SK-N-SH (cell line): Measurements from ENCODE around the gene TCFL5. TPM values are rescaled to one million over a fixed set of nuclear protein-coding genes. Genes with fewer than 3 reads are reported as not detected.

Experiments used
- CTCF ChIA-PET: fragments of 300-600, 350-600 bp; formaldehyde crosslinking; extraction: SDS; loops from one replicate; lab custom pipeline; 2021; lab: Yijun Ruan, JAX
- POLR2A ChIA-PET: fragments of 350-600 bp; sonication (Branson Sonifier 250); formaldehyde crosslinking; extraction: SDS; loops from one replicate; lab custom pipeline; 2020; ENCODE audit warnings: antibody characterized with exemption, inconsistent platforms; lab: Yijun Ruan, JAX
- DNase-seq: peaks from one replicate; pipeline ENCODE4 v3.0.0; 2012
- H2AFZ ChIP-seq: fragments of 200-600 bp; sonication (generic); 2 replicates; pipeline ENCODE4 v1.8.1; 2016; ENCODE audit warnings: antibody characterized with exemption, mild to moderate bottlenecking, low read depth
- H3F3A ChIP-seq: fragments of 200-600 bp; sonication (generic); replicated peaks from 2 replicates; pipeline ENCODE3; 2016; ENCODE audit warnings: antibody characterized with exemption, mild to moderate bottlenecking; ENCODE audit not compliant: insufficient read depth
- H3K27ac ChIP-seq, 2 experiments: fragments of 200-500 bp in 1 of 2; fragments of 200-600 bp in 1 of 2; sonication (Bioruptor generic) in 1 of 2; sonication (generic), shearing (Covaris generic) in 1 of 2; 2 replicates each; pipeline versions ENCODE4 v1.5.1 to v1.6.1; 2014 to 2016; ENCODE audit warnings: low read depth in 2 of 2, inconsistent platforms in 1 of 2, low read length in 1 of 2, mild to moderate bottlenecking in 1 of 2, mixed read lengths in 1 of 2
- H3K27me3 ChIP-seq: fragments of 200-600 bp; sonication (generic), shearing (Covaris generic); 2 replicates; pipeline ENCODE4 v1.6.1; 2016; ENCODE audit warnings: mixed run types; ENCODE audit not compliant: insufficient read depth
- H3K36me3 ChIP-seq, 2 experiments: fragments of 200-500 bp in 1 of 2; fragments of 200-600 bp in 1 of 2; sonication (Bioruptor generic) in 1 of 2; sonication (generic) in 1 of 2; replicated peaks in 1 of 2; 2 replicates each; pipeline versions ENCODE3 to v1.5.1; 2014 to 2016; ENCODE audit warnings: low read length in 1 of 2, mild to moderate bottlenecking in 1 of 2; ENCODE audit not compliant: insufficient read depth in 2 of 2, control insufficient read depth in 1 of 2
- H3K4me1 ChIP-seq, 2 experiments: fragments of 200-500 bp in 1 of 2; fragments of 200-600 bp in 1 of 2; sonication (Bioruptor generic) in 1 of 2; sonication (generic), shearing (Covaris generic) in 1 of 2; 2 replicates each; pipeline versions ENCODE4 v1.5.1 to v1.6.1; 2014 to 2016; ENCODE audit warnings: low read depth in 1 of 2, low read length in 1 of 2, mixed run types in 1 of 2; ENCODE audit not compliant: insufficient read depth in 2 of 2, control insufficient read depth in 1 of 2
- H3K4me2 ChIP-seq: fragments of 200-600 bp; sonication (generic), shearing (Covaris generic); 2 replicates; pipeline ENCODE4 v1.6.1; 2017; ENCODE audit warnings: mixed run types
- H3K4me3 ChIP-seq, 2 experiments: fragments of 200-500 bp in 1 of 2; fragments of 200-600 bp in 1 of 2; sonication (Bioruptor generic) in 1 of 2; sonication (generic), shearing (Covaris generic) in 1 of 2; 2 replicates each; pipeline versions ENCODE4 v1.5.1 to v1.8.1; 2014 to 2016; ENCODE audit warnings: low read depth in 2 of 2, inconsistent platforms in 1 of 2, low read length in 1 of 2, mild to moderate bottlenecking in 1 of 2, mixed read lengths in 1 of 2, moderate library complexity in 1 of 2
- H3K79me2 ChIP-seq: fragments of 200-600 bp; sonication (generic); 2 replicates; pipeline ENCODE4 v1.8.1; 2017; ENCODE audit warnings: mild to moderate bottlenecking; ENCODE audit not compliant: insufficient read depth
- H3K9ac ChIP-seq: fragments of 200-600 bp; sonication (generic); 2 replicates; pipeline ENCODE4 v1.6.1; 2017; ENCODE audit warnings: mixed run types
- H3K9me2 ChIP-seq: fragments of 200-600 bp; sonication (generic); 2 replicates; pipeline ENCODE4 v1.6.1; 2017; ENCODE audit warnings: mixed run types
- H3K9me3 ChIP-seq: fragments of 200-600 bp; sonication (generic); 2 replicates; pipeline ENCODE4 v1.6.1; 2017; ENCODE audit warnings: mixed run types, mild to moderate bottlenecking, moderate library complexity
- H4K20me1 ChIP-seq: fragments of 200-600 bp; sonication (generic); 2 replicates; pipeline ENCODE4 v1.6.1; 2017; ENCODE audit warnings: mild to moderate bottlenecking, mixed run types; ENCODE audit not compliant: insufficient read depth
- CHD2 ChIP-seq: fragments of 150-350 bp; IDR thresholded peaks from 2 replicates; pipeline ENCODE4 v1.6.1; 2018; ENCODE audit warnings: low read length; ENCODE audit not compliant: partially characterized antibody
- ELF1 ChIP-seq: IDR thresholded peaks from 2 replicates; pipeline ENCODE4 v1.4.0; 2012
- EP300 ChIP-seq, 2 experiments: IDR thresholded peaks; 2 replicates each; pipeline versions ENCODE4 v1.4.0 to v1.6.1; 2012; ENCODE audit warnings: borderline replicate concordance in 1 of 2, low read depth in 1 of 2, low read length in 1 of 2
- FOSL2 ChIP-seq: IDR thresholded peaks from 2 replicates; pipeline ENCODE4 v1.4.0; 2012; ENCODE audit warnings: low read depth, mild to moderate bottlenecking, moderate library complexity, borderline replicate concordance
- FOXJ3 ChIP-seq: sonication (generic); formaldehyde crosslinking; IDR thresholded peaks from 2 replicates; pipeline ENCODE4 v1.5.1; 2020; ENCODE audit warnings: mild to moderate bottlenecking, missing genetic modification reagents
- GABPA ChIP-seq: IDR thresholded peaks from 2 replicates; pipeline ENCODE4 v1.4.0; 2012; ENCODE audit warnings: low read depth, mild to moderate bottlenecking
- GATA2 ChIP-seq: sonication (generic); formaldehyde crosslinking; IDR thresholded peaks from 2 replicates; pipeline ENCODE4 v1.5.0; 2020; ENCODE audit warnings: mild to moderate bottlenecking, missing genetic modification reagents
- MEF2A ChIP-seq: IDR thresholded peaks from 2 replicates; pipeline ENCODE4 v1.4.0; 2012; ENCODE audit warnings: low read depth, borderline replicate concordance
- MXI1 ChIP-seq: IDR thresholded peaks from 2 replicates; pipeline ENCODE4 v1.6.1; 2012; ENCODE audit warnings: mild to moderate bottlenecking, low read depth, low read length, improper control_type of control experiment
- NRF1 ChIP-seq: IDR thresholded peaks from 2 replicates; pipeline ENCODE4 v1.6.1; 2012; ENCODE audit warnings: low read depth, mild to moderate bottlenecking, low read length
- POLR2AphosphoS5 ChIP-seq: IDR thresholded peaks from 2 replicates; pipeline ENCODE4 v1.6.1; 2012; ENCODE audit warnings: low read depth, low read length
- RFX5 ChIP-seq: IDR thresholded peaks from 2 replicates; pipeline ENCODE4 v1.6.1; 2012; ENCODE audit warnings: mild to moderate bottlenecking, improper control_type of control experiment, low read length
- SIN3A ChIP-seq: IDR thresholded peaks from 2 replicates; pipeline ENCODE4 v1.6.1; 2012; ENCODE audit warnings: low read depth, mild to moderate bottlenecking, low read length, moderate library complexity, borderline replicate concordance
- SMC3 ChIP-seq: IDR thresholded peaks from 2 replicates; pipeline ENCODE4 v1.6.1; 2012; ENCODE audit warnings: low read depth, low read length, improper control_type of control experiment
- TAF1 ChIP-seq: IDR thresholded peaks from 2 replicates; pipeline ENCODE4 v1.6.1; 2012; ENCODE audit warnings: low read depth, mild to moderate bottlenecking, low read length, moderate library complexity, borderline replicate concordance
- YY1 ChIP-seq: IDR thresholded peaks from 2 replicates; pipeline ENCODE4 v1.4.0; 2012; ENCODE audit warnings: low read depth, mild to moderate bottlenecking
- WGBS: methylation state at CpG from one replicate; pipeline ENCODE4 v1.1.6; 2017; ENCODE audit warnings: low lambda C conversion rate; 5-methylcytosine and 5-hydroxymethylcytosine counted together
- polyA plus RNA-seq, 3 experiments: library from polyadenylated mRNA; depleted of rRNA; stranded (reverse); fragments of >200 nt; gene quantifications; 2 replicates each; pipeline ENCODE4 v1.2.3, GENCODE V29; 2012
- TF ChIP-seq, protein P1 (sequence below): IDR thresholded peaks from 2 replicates; pipeline ENCODE4; 2012
- TF ChIP-seq, protein P2 (sequence below): IDR thresholded peaks from 2 replicates; pipeline ENCODE4 v1.4.0; 2012; ENCODE audit warnings: low read depth
- TF ChIP-seq, protein P3 (sequence below): fragments of 150-350 bp; IDR thresholded peaks from 2 replicates; pipeline ENCODE4 v1.6.1; 2016; ENCODE audit warnings: mild to moderate bottlenecking, low read depth, low read length

TCFL5 gene
- polyA plus RNA-seq, 1 of the 3 experiments (the other 2 are of a cell fraction) = 10.1 TPM

DNA sequence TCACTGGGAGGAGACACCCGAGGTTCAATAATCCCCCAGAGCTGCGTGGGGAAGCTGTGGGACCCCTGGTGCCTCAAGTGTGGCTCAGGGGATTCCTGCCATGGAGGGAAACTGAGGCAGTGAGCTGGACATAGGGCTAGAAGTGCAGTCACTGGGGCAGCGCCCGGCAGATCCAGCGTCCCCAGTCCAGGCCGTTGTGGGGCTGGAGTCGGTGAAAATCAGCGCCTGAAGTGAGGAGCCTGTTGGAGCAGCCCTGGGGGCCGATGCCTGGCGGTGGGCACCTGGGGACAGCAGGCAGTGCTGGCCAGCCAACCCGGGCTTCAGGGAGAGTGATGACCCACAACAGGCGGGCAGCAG, 46.9 kb downstream of the TCFL5 start:
- H3K4me3 ChIP-seq = no peak overlapping the region
- WGBS = 20% methylated on average over 4 of the region's 12 CpGs
- no peaks in the 10 kb centered on the region for H3K79me2 ChIP-seq
- H3K9me2 ChIP-seq = no peaks in the 10 kb centered on the region
- H3K9ac ChIP-seq = no peak overlapping the region
- TF ChIP-seq, protein P1, sequence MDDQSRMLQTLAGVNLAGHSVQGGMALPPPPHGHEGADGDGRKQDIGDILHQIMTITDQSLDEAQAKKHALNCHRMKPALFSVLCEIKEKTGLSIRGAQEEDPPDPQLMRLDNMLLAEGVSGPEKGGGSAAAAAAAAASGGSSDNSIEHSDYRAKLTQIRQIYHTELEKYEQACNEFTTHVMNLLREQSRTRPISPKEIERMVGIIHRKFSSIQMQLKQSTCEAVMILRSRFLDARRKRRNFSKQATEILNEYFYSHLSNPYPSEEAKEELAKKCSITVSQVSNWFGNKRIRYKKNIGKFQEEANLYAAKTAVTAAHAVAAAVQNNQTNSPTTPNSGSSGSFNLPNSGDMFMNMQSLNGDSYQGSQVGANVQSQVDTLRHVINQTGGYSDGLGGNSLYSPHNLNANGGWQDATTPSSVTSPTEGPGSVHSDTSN = 0 out of 2 replicates have a peak, but pooled peaks have one; percentile 12
- TF ChIP-seq FOXJ3 = no peak
- TF ChIP-seq, all 33 proteins: peak for 1
- H3F3A ChIP-seq = no peaks in the 10 kb centered on the region
- H3K9me3 ChIP-seq = no peaks in the 10 kb centered on the region
- no peak overlapping the region for H2AFZ ChIP-seq
- no peak overlapping the region for H3K4me2 ChIP-seq
- 0 out of 2 replicates have a peak, but pooled peaks cover 6% of the 10 kb centered on the region for H4K20me1 ChIP-seq
- peaks cover 17 to 44% of the 10 kb centered on the region in 2 experiments; a peak in 3 of 4 replicates for H3K4me1 ChIP-seq
- POLR2A ChIA-PET = interaction anchor here (0.6 to 1.3 kb wide), 2 partner anchors 18 to 41 kb away, joined by 3 read pairs; partner anchors contain the start of gene MRGBP
- no peak for DNase-seq
- CTCF ChIA-PET = interaction anchor here (1.2 to 2.3 kb wide), 4 partner anchors 10 to 83 kb away, joined by 3 to 13 read pairs (median 7); partner anchors contain the start of gene OGFR
- H3K36me3 ChIP-seq = peaks cover 3 to 38% of the 10 kb centered on the region in 2 experiments
- no peak overlapping the region for H3K27ac ChIP-seq
- H3K27me3 ChIP-seq = no peaks in the 10 kb centered on the region

DNA sequence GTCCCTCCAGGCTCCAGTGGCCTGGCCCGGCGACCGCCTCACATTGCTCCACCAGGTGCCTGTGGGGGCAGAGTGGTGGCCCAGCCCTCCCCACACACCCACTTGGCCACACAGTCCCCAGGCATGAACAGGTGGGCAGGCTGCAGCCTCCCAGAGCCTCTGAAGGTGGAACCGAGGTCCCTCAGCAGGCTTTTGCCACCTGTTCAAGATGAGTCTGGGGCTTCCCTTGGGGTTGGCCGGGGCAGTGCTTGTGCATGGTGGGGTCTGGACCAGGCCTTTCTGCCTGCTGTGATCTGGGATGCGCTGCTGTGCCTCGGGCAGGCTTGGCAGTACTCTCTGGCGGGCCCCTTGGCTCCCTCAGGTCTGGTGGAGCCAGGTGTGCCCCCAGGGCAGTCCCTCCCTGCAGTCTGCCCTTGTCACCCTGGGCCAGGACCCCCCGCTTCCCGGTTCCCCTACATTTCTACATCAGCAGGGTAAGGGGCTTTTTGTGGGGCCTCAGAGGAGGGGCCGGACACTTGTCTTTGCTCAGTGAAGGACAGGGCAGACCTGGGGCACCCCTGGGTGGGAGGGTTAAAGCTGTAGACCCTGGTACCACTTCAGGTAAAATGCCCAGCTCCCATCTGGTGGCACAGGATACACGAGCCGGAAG, 47.4 kb downstream of the TCFL5 start:
- Histone ChIP-seq H3K79me2 (no peaks in the 10 kb centered on the region), H3K9me3 (no peaks in the 10 kb centered on the region), H2AFZ (no peak overlapping the region), H3K36me3 (peaks cover 5 to 42% of the 10 kb centered on the region in 2 experiments), H3K4me2 (no peak overlapping the region), H3K27me3 (no peaks in the 10 kb centered on the region), H3K4me1 (peaks cover 13 to 39% of the 10 kb centered on the region in 2 experiments; a peak in 3 of 4 replicates), H4K20me1 (0 out of 2 replicates have a peak, but pooled peaks cover 8% of the 10 kb centered on the region), H3F3A (no peaks in the 10 kb centered on the region), H3K4me3 (no peak overlapping the region), H3K9ac (no peak overlapping the region), H3K27ac (no peak overlapping the region; a peak in 1 of 4 replicates), H3K9me2 (no peaks in the 10 kb centered on the region)
- POLR2A ChIA-PET = no interaction called here
- TF ChIP-seq GATA2 (CRISPR knock-in tag) (no peak), MXI1 (no peak), SMC3 (no peak), SIN3A (no peak), CHD2 (no peak), TAF1 (no peak), GABPA (no peak), FOSL2 (no peak), ELF1 (no peak), MEF2A (no peak), RFX5 (no peak), YY1 (no peak), EP300 (IDR thresholded peaks at IDR 0.05; ENCODE audit: borderline replicate concordance in 1 of 2, low read depth in 1 of 2, low read length in 1 of 2) (no peak), NRF1 (no peak), POLR2AphosphoS5 (no peak; the same call in 1 of the 2 replicates)
- TF ChIP-seq, protein P2, sequence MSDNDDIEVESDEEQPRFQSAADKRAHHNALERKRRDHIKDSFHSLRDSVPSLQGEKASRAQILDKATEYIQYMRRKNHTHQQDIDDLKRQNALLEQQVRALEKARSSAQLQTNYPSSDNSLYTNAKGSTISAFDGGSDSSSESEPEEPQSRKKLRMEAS = no peak
- TF ChIP-seq, protein P1 = no peak
- TF ChIP-seq, protein P3, sequence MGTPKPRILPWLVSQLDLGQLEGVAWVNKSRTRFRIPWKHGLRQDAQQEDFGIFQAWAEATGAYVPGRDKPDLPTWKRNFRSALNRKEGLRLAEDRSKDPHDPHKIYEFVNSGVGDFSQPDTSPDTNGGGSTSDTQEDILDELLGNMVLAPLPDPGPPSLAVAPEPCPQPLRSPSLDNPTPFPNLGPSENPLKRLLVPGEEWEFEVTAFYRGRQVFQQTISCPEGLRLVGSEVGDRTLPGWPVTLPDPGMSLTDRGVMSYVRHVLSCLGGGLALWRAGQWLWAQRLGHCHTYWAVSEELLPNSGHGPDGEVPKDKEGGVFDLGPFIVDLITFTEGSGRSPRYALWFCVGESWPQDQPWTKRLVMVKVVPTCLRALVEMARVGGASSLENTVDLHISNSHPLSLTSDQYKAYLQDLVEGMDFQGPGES = no peak
- no peak for DNase-seq
- CTCF ChIA-PET = interaction anchor here (0.7 to 2.3 kb wide), 4 partner anchors 9 to 83 kb away, joined by 3 to 13 read pairs (median 4); partner anchors contain the start of gene OGFR
- 91% methylated on average over 5 of the region's 13 CpGs for WGBS
